HepG2 (cell line): ENCODE results near the gene EIF3L. TPM values are rescaled to one million over a fixed set of nuclear protein-coding genes. Genes with fewer than 3 reads are reported as not detected.

Source experiments
- CBFB ChIP-seq: sonication (generic); formaldehyde crosslinking; IDR thresholded peaks from 2 replicates; pipeline ENCODE4 v1.4.0; 2020; ENCODE audit warnings: missing genetic modification reagents
- CCDC6 ChIP-seq: sonication (generic); formaldehyde crosslinking; IDR thresholded peaks from 2 replicates; pipeline ENCODE4 v1.8.1; 2022; ENCODE audit warnings: mild to moderate bottlenecking, missing genetic modification reagents, moderate library complexity
- ELF4 ChIP-seq: sonication (generic); formaldehyde crosslinking; IDR thresholded peaks from 2 replicates; pipeline ENCODE4 v1.5.0; 2020; ENCODE audit warnings: missing genetic modification reagents, mild to moderate bottlenecking, moderate library complexity, borderline replicate concordance
- FOSL1 ChIP-seq: sonication (generic); formaldehyde crosslinking; IDR thresholded peaks from 2 replicates; pipeline ENCODE4 v1.9.0; 2021; ENCODE audit warnings: missing genetic modification reagents, borderline replicate concordance
- IRX3 ChIP-seq: sonication (generic); formaldehyde crosslinking; IDR thresholded peaks from 2 replicates; pipeline ENCODE4 v1.8.1; 2023; ENCODE audit warnings: mild to moderate bottlenecking, low read depth, missing genetic modification reagents, borderline replicate concordance
- ISL2 ChIP-seq: sonication (generic); formaldehyde crosslinking; IDR thresholded peaks from 2 replicates; pipeline ENCODE4 v1.5.0; 2020; ENCODE audit warnings: missing genetic modification reagents
- RBM22 ChIP-seq: fragments of 200-400 bp; formaldehyde crosslinking; optimal IDR thresholded peaks from 2 replicates; pipeline ENCODE3; 2017; ENCODE audit warnings: mild to moderate bottlenecking, low read length, moderate library complexity
- RXRB ChIP-seq: IDR thresholded peaks from 2 replicates; pipeline ENCODE4 v1.6.1; 2016; ENCODE audit warnings: borderline replicate concordance, missing genetic modification reagents, missing compliant biosample characterization
- SALL1 ChIP-seq: sonication (generic); formaldehyde crosslinking; IDR thresholded peaks from 2 replicates; pipeline ENCODE4 v1.8.0; 2022; ENCODE audit warnings: mild to moderate bottlenecking, missing genetic modification reagents
- SAP130 ChIP-seq: IDR thresholded peaks from 2 replicates; pipeline ENCODE4 v1.6.1; 2016; ENCODE audit warnings: low read depth
- SOX6 ChIP-seq, 2 experiments: fragments of 450-650 bp in 1 of 2; sonication (generic) in 1 of 2; formaldehyde crosslinking in 1 of 2; IDR thresholded peaks; 2 replicates each; pipeline versions ENCODE4 v1.4.0 to v1.6.1; 2017 to 2020; ENCODE audit warnings: antibody characterized with exemption in 1 of 2, mild to moderate bottlenecking in 1 of 2, missing genetic modification reagents in 1 of 2
- SP1 ChIP-seq, 2 experiments: fragments of 450-650 bp in 1 of 2; sonication (generic) in 1 of 2; formaldehyde crosslinking in 1 of 2; IDR thresholded peaks; 2 replicates each; pipeline versions ENCODE4 v1.4.0 to v1.6.1; 2016 to 2020; ENCODE audit warnings: missing genetic modification reagents in 1 of 2
- TBL1XR1 ChIP-seq: fragments of 150-350 bp; IDR thresholded peaks from 2 replicates; pipeline ENCODE4 v1.6.1; 2014; ENCODE audit warnings: borderline replicate concordance, low read length; ENCODE audit not compliant: partially characterized antibody
- TBX2 ChIP-seq: sonication (generic); formaldehyde crosslinking; IDR thresholded peaks from 2 replicates; pipeline ENCODE4 v1.5.0; 2020; ENCODE audit warnings: missing genetic modification reagents, mild to moderate bottlenecking, borderline replicate concordance
- ZBTB3 ChIP-seq: sonication (generic); formaldehyde crosslinking; IDR thresholded peaks from 2 replicates; pipeline ENCODE4 v1.4.0; 2020; ENCODE audit warnings: low read depth, mild to moderate bottlenecking, moderate library complexity, missing genetic modification reagents, borderline replicate concordance
- ZNF530 ChIP-seq: sonication (generic); formaldehyde crosslinking; IDR thresholded peaks from 2 replicates; pipeline ENCODE4 v1.5.0; 2020; ENCODE audit warnings: low read depth, mild to moderate bottlenecking, missing genetic modification reagents
- ZNF556 ChIP-seq: sonication (generic); formaldehyde crosslinking; IDR thresholded peaks from 2 replicates; pipeline ENCODE4 v1.4.0; 2020; ENCODE audit warnings: mild to moderate bottlenecking, missing genetic modification reagents, borderline replicate concordance
- ZNF569 ChIP-seq: sonication (generic); formaldehyde crosslinking; IDR thresholded peaks from 2 replicates; pipeline ENCODE4 v1.5.0; 2020; ENCODE audit warnings: mild to moderate bottlenecking, missing genetic modification reagents, moderate library complexity, borderline replicate concordance
- ZNF572 ChIP-seq: sonication (generic); formaldehyde crosslinking; IDR thresholded peaks from 2 replicates; pipeline ENCODE4 v1.5.1; 2020; ENCODE audit warnings: mild to moderate bottlenecking, missing genetic modification reagents
- polyA plus RNA-seq, 8 experiments: library from polyadenylated mRNA; depleted of rRNA in 3 of 8; stranded (reverse) in 7 of 8; unstranded in 1 of 8; fragments of >200 nt; fragmentation: Illumina TruSeq in 4 of 8; extraction: Trizol in 4 of 8; gene quantifications; 2 replicates each; pipeline versions ENCODE4 v1.2.1 to v1.2.3, GENCODE V29; 2011 to 2016; ENCODE audit warnings: low read depth in 4 of 8, missing spikeins in 1 of 8, mixed read lengths in 1 of 8; ENCODE audit not compliant: insufficient read depth in 1 of 8
- total RNA-seq, 5 experiments: library from RNA; depleted of rRNA; stranded (reverse); fragments of >200 nt; fragmentation: Illumina TruSeq; extraction: Trizol; gene quantifications; 2 replicates each; pipeline ENCODE4 v1.2.3, GENCODE V29; 2016; ENCODE audit warnings: low read depth in 1 of 5
- TF ChIP-seq, protein P1 (sequence below): sonication (generic); formaldehyde crosslinking; IDR thresholded peaks from 2 replicates; pipeline ENCODE4 v1.4.0; 2020; ENCODE audit warnings: missing genetic modification reagents
- TF ChIP-seq, protein P2 (sequence below): sonication (generic); formaldehyde crosslinking; IDR thresholded peaks from 2 replicates; pipeline ENCODE4 v1.4.0; 2020; ENCODE audit warnings: missing genetic modification reagents
- TF ChIP-seq, protein P3 (sequence below): sonication (generic); formaldehyde crosslinking; conservative IDR thresholded peaks from 2 replicates; pipeline ENCODE4 v1.8.0; 2022; ENCODE audit warnings: low read depth, missing genetic modification reagents
- TF ChIP-seq, protein P4 (sequence below): sonication (generic); formaldehyde crosslinking; IDR thresholded peaks from 2 replicates; pipeline ENCODE4 v1.8.0; 2022; ENCODE audit warnings: missing genetic modification reagents, mild to moderate bottlenecking, inconsistent platforms, borderline replicate concordance

Gene EIF3L
- total and polyA plus RNA-seq, 2 of the 13 experiments (the other 11 are each of a cell fraction or from before 2014, with no cell fraction given): 514 to 793 TPM

DNA sequence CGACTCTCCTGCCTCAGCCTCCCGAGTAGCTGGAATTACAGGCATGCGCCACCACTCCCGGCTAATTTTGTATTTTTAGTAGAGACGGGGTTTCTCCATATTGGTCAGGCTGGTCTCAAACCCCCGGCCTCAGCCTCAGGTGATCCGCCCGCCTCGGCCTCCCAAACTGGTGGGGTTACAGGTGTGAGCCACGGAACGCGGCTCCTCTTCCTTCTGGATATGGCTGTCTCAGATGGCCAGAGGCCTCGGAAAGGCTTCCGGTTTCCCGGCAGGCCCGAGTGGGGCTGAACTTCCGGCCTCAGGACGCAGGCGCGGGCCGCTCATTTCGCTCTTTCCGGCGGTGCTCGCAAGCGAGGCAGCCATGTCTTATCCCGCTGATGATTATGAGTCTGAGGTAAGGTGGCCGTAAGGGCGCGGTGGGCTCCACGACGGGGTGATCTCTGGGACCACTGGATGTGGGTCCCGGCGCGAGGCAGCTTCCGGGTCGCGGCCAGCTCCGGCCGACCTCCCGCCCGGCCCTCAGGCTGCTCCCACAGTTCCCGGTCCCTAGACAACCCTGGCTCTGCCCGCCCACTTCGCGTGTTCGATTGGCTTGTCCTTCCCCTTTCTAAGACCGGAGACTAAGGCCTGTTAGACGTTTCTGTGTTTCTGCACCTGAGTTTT lies at the start of gene EIF3L (continued):
- 0 out of 2 replicates have a peak, but pooled peaks have one; percentile 57 for TF ChIP-seq ZBTB3 (CRISPR knock-in tag)
- TF ChIP-seq SP1 (IDR thresholded peaks at IDR 0.05): no peak
- 0 out of 2 replicates have a peak, but pooled peaks have one; percentile 55 for TF ChIP-seq SP1 (CRISPR knock-in tag; IDR thresholded peaks at IDR 0.05)
- TF ChIP-seq, protein P1, sequence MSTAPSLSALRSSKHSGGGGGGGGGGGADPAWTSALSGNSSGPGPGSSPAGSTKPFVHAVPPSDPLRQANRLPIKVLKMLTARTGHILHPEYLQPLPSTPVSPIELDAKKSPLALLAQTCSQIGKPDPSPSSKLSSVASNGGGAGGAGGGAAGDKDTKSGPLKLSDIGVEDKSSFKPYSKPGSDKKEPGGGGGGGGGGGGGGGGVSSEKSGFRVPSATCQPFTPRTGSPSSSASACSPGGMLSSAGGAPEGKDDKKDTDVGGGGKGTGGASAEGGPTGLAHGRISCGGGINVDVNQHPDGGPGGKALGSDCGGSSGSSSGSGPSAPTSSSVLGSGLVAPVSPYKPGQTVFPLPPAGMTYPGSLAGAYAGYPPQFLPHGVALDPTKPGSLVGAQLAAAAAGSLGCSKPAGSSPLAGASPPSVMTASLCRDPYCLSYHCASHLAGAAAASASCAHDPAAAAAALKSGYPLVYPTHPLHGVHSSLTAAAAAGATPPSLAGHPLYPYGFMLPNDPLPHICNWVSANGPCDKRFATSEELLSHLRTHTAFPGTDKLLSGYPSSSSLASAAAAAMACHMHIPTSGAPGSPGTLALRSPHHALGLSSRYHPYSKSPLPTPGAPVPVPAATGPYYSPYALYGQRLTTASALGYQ (CRISPR knock-in tag): peak; percentile 74
- TF ChIP-seq, protein P2, sequence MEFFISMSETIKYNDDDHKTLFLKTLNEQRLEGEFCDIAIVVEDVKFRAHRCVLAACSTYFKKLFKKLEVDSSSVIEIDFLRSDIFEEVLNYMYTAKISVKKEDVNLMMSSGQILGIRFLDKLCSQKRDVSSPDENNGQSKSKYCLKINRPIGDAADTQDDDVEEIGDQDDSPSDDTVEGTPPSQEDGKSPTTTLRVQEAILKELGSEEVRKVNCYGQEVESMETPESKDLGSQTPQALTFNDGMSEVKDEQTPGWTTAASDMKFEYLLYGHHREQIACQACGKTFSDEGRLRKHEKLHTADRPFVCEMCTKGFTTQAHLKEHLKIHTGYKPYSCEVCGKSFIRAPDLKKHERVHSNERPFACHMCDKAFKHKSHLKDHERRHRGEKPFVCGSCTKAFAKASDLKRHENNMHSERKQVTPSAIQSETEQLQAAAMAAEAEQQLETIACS (CRISPR knock-in tag): peak; percentile 27; the same call in 1 of the 2 replicates
- peak; percentile 25; the same call in 1 of the 2 replicates for TF ChIP-seq RXRB (CRISPR knock-in tag)
- peak; percentile 56 for TF ChIP-seq ISL2 (CRISPR knock-in tag)
- TF ChIP-seq TBL1XR1: no peak
- TF ChIP-seq RBM22: no peak
- TF ChIP-seq SAP130 (CRISPR knock-in tag): peak; percentile 90
- peak; percentile 54; the same call in 1 of the 2 replicates for TF ChIP-seq CBFB (CRISPR knock-in tag)
- peak; percentile 50 for TF ChIP-seq SALL1
- TF ChIP-seq, protein P3, sequence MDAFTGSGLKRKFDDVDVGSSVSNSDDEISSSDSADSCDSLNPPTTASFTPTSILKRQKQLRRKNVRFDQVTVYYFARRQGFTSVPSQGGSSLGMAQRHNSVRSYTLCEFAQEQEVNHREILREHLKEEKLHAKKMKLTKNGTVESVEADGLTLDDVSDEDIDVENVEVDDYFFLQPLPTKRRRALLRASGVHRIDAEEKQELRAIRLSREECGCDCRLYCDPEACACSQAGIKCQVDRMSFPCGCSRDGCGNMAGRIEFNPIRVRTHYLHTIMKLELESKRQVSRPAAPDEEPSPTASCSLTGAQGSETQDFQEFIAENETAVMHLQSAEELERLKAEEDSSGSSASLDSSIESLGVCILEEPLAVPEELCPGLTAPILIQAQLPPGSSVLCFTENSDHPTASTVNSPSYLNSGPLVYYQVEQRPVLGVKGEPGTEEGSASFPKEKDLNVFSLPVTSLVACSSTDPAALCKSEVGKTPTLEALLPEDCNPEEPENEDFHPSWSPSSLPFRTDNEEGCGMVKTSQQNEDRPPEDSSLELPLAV (CRISPR knock-in tag): no peak
- TF ChIP-seq TBX2 (CRISPR knock-in tag): peak; percentile 78
- TF ChIP-seq ELF4: peak; percentile 95
- TF ChIP-seq ZNF572: no peak; the same call in 1 of the 2 replicates
- 0 out of 2 replicates have a peak, but pooled peaks have one; percentile 55 for TF ChIP-seq CCDC6 (CRISPR knock-in tag)
- no peak for TF ChIP-seq ZNF530 (CRISPR knock-in tag)
- TF ChIP-seq, protein P4, sequence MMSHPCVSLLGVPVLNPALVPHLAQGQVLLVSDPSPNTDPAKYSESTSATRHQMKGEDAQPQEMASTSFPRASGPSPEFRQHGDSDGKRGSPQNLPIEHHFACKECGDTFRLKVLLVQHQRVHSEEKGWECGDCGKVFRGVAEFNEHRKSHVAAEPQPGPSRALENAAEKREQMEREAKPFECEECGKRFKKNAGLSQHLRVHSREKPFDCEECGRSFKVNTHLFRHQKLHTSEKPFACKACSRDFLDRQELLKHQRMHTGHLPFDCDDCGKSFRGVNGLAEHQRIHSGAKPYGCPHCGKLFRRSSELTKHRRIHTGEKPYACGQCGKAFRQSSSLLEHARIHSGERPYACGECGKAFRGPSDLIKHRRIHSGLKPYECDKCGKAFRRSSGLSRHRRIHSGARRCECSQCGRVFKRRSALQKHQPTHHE: 0 out of 2 replicates have a peak, but pooled peaks have one; percentile 73
- TF ChIP-seq IRX3: no peak
- no peak for TF ChIP-seq SOX6 (IDR thresholded peaks at IDR 0.05)
- TF ChIP-seq SOX6 (CRISPR knock-in tag; IDR thresholded peaks at IDR 0.05): peak; percentile 35; the same call in 1 of the 2 replicates
- TF ChIP-seq FOSL1 (CRISPR knock-in tag): no peak
- TF ChIP-seq ZNF556 (CRISPR knock-in tag): peak; percentile 51; the same call in 1 of the 2 replicates
- TF ChIP-seq ZNF569 (CRISPR knock-in tag): no peak
